Measurements from ENCODE around the gene ATP9A.

The ATP9A gene

DNA sequence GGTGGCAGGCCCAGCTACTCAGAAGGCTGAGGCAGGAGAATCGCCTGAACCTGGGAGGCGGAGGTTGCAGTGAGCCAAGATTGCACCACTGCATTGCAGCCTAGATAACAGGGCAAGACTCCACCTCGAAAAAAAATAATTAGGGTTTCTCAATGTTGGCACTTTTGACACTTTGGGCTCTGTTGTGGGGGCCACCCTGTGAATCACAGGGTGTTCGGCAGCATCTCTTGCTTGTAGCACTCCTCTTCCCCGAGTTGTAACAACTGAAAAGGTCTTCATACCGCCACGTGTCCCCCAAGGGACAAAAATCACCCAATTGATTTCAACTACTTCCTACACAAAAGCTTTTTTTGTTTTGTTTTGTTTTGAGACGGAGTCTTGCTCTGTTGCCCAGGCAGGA lies 172.4 kb downstream of the ATP9A start:
- no peak for DNase-seq

DNA sequence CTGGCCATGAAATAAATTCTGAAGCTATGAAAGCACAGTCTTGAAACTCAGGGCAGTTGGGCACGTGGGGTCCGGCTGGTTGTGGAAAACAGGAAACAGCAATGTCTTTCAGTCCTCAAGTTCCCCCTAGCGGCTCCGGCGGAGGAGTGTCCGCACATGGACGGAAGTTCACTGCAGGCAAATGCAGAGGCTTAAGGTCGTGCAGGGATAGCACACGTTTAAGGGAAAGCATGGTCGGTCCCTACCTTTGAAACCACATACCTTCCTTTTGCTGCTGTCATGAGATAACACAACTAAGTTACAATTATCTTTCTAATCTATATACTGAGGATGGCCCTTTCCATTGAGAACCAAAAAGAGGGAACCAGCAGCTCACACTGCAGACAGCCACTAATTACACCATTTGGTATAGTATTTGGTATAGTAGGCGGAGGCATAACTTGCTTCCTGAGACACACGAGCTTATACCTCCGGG lies 173.1 kb downstream of the ATP9A start:
- peak; percentile 77 for DNase-seq

DNA sequence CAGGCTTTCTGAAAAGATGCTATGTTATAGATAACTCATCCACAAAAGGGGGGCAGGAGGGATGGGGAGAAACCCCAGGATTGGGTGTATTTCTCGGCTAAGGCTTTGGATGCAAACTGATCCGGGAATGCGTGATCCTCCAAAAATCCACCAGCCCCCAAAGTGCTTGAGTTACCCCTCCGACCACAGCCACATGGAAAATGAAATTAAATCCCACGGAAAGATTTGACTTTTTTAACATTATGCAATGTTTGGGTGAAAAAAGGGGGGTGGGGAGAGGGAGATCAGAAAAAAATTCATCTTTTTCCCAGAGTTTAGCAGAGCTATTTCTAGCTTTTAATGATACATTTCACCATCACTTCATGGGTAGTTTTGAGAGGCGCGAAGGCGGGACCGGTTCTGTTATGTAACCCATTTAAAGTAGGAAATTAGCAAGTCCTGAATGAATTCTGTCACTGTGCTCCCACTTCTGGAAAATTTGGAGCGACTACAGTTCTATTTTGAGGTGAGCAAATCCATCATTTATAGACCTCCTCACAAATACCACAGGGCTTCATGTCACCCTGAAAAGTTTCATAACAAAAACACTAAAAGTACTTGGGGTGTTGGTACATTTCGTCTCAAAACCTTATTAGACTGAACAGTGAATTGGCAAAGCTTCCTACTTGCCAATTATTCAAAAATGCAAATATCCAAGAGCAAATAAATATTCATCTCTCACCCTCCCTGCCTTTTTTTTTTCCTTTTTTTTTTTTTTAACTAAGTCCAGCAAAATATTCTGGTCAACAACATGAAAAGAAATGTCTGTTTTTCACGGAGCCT lies 173.7 kb downstream of the ATP9A start:
- no peak for DNase-seq

DNA sequence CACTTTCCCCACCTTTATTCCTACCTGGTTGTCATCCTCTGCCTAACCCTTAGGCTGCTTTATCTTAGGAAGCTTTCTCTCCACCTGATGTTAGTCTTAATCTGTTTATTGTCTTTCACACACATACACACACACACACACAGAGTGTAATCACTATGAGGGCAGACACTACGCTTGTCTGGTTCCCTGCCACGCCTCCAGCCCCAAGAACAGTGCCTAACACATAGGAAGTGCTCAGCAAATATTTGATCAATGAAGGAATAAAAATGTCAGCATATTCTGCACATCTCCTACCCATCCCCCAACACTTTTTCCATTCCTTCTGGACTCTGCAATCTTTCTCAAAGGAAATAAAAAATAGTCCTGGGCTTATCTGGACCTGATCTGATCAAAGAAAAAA lies 174.6 kb downstream of the ATP9A start:
- no peak for DNase-seq

DNA sequence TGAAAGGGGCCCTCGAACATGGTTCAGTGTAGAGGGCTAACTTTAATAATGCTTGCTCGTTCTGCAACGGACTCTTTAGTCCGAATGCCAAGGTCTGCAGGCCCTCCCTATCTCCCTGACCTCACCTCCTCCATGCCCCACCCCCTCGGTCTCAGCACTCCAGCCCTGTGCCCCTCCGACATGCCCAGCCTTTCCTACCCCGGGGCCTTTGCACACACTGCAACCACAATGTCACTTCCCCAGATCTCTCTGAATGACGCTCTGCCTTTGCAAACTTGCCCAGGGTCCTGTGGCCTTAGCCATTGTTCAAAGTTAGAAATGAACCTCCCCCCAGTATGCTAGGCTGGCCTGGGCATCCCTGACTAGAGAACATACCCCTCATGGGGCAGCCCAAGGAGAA lies 175.6 kb downstream of the ATP9A start:
- DNase-seq = no peak

DNA sequence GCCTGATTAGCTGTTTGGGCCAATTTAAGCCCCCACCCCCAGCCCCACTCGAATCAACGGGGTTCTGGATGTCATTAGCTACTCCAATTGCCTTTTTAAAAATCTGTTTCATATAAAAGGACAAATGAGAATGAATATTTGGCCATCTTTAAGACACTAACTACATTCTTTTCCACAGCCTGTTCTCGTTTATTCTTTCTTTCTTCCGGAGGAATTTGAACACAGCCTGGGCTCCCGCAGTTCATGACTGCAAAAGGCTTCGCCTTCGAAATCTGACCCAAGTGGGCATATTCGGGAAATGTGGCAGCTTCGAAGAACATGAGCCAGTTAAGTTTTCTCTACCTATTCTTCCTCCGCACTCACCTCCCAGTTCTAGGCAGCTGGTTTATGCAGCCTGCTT lies 176.3 kb downstream of the ATP9A start:
- no peak for DNase-seq

DNA sequence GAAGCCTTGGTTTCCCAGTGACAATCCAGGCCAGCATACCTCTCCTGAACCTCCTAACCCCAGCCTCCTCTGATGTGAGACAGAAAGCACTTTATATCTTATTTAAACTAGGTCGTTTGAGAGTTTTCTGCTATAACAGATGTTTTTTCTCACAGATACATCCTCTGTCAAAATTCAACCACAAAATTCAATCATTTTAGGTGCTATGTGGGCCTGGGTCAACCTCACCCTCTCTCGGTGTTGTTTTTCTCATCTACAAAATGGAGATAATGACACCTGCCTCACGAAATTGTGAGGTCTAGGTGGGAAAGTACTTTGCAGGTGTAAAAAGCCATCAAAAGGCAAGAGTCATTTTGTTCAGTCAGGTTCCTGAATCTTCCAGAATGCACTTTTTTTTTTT lies 179.4 kb downstream of the ATP9A start:
- DNase-seq = no peak

DNA sequence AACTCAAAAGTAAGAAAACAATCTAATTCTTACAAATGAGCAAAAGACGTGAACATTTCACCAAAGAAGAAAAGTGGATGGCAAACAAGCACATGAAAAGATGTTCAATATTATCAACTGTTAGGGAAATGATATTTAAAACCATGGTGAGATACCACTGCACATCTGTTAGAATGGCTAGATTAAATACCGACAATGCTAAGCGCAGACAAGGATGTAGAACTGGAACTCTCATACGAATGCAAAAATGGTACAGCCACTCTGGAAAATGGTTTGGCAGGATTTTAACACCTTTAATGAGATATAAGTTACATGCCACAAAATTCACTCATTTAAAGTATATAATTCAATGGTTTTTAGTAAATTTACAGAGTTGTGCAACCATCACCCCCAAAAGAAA lies 181.0 kb downstream of the ATP9A start:
- DNase-seq = no peak

DNA sequence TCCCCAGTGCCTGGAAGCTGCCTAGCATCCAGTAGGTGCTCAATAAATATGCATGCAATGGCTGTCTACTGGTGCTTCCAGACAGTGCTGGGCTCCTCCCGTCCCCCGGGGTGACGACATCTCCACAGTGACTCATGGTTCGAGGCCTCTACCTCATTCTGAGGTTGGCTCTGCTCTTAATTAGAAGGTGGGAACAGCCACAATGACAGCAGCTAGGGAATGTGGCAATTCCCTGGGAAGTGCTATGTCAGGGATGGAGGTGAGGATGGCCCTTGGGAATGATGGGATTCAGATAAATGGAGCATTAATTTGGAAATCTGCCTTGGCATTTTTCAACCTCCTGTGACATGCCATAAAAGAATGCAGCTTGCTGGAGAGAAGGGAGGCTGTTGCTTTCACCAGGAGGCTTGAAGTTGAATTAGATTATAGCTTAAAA lies 182.2 kb downstream of the ATP9A start:
- DNase-seq = no peak

DNA sequence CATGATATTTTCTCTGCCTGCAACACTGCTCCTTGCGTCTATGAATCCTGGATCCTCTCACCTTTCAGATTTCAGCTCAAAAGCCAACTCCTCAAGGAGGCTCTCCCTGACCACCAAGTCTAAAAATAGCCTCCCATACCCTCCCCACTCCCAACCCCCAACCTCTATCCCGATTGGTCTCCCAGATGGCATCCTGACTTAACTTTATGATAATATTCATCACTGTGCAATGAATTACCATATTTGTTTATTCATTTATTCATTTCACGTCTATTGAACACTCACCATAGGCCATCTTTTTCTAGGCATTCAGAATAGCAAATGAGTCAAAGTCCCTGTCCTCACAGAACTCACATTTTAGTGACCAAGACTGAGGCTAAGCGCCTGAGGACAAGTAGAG lies 183.0 kb downstream of the ATP9A start:
- no peak for DNase-seq

DNA sequence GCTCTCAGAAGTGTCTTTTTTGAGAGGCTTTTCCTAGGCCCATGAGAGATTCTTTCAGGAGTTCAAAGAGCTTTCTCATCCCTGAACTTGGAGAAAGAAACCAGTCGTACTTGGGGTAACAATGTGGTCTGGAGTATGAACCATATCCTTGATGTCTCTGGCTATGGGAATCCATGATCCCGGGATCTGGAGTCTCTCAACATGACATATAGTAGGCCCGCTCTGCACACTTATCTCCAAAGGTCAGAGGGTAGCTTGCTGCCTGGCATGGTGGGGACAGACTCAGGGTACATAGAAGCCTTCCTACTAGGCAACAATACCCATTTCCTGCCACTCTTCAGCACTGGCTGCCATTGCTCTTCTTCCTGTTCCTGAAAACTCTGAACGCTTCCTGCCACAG lies 183.5 kb downstream of the ATP9A start:
- no peak for DNase-seq

DNA sequence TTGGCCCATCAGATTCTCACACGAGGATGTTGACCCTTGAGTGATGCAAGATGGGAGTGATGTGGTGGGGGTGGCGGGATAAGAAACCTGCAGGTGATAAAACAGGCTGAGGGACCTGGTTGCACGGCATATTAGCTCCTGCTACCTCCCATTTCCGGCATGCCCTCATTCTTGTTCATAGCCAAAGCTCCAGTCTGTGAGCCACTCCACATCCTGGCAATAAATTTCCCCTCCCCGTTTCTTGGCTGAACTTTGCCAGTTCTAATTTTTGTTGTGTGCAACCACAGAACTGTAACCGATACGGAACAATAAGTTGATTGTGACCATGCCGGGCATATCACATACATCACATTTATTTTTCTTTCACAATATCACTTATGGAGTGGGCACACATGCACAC lies 184.1 kb downstream of the ATP9A start:
- DNase-seq = no peak

DNA sequence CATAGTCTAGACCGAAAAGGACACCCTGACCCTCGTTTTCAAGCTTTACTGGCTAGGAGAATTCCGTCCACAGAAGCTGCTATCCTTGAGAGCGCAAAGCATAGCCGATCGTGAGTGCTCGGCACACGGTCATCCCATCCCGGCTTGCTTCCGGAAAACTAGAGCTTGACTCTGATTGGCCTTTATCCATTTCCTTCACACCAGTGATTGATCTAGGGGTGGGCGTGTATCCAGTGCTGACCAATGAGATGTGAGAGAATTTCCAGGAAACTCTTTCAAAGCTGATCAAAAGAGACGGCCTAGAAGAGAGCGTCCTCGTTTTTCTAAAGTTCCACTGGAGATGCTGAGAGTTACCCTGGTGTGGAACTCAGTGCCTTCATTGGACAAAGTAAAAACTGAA lies 184.7 kb downstream of the ATP9A start:
- no peak for DNase-seq

DNA sequence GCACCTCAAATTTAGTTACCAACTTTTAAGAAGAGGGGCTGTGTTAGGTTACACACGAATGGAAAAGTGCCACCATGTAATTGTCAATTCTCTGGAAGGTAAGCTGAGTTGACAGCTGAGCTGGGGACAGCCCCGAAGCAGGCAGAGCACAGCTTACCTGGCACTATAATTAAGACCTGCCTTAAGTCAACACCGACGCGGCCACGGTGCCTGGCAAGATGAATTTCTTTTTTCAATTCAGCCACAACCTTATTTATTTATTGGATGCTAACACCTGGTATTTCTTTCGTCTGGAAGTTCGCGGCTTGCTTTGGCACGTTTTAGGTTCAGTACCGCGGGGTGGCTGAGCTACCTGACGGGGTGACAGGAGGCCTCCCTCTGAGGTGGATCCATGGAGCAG lies 185.1 kb downstream of the ATP9A start:
- DNase-seq = no peak

DNA sequence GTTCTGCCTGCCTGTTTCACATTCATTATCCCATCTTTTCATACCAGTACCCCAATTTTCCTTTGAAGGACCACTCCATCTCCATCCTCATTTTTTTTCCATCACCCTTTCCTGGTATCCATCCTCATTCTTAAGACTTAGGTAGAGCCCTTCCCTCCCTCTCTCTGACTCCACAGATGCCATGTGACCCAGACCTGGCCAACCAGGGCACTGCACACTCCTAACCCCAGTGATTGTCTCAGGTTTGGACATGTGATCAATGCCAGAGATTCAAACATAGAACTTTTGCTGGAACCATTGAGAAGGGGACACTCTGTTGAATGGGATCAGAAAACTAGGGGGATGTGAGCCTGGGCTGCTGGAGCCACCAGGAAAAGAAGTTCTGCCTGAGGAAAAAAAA lies 186.6 kb downstream of the ATP9A start:
- no peak for DNase-seq

DNA sequence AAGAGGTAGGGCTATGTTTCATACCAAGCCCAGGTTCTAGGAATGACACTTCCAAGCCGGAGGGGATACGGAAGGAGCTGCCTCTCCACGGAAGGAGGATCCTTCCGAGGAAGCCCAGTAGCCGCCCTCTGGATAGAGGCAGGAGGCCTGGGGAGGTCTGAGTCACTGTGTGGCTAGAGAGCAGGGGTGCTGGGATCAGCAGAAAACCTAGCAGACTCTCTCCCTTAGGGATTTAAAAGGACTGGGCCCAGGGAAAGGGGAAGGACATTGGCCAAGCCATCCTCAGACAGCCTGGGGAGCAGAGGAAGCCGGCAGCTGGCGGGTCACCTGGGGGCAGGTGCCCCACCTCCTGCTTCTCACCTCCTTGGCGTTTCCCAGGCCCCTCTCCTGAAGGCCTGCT lies 189.1 kb downstream of the ATP9A start:
- DNase-seq = no peak

DNA sequence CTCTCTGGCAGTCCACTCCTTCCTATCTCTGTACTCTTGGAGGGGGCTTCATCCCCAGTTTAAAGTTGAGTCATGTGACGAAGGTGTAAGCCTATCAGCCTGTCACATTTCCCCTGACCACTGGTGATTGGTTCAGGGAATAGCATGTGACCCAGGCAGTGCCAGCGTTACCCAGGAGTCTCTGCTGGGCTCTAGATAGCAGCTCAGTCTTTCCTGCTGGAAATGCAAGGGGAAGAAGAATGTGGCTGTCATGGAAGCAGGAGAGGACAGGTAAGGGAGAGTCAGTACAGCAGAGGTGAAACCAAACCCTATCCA lies 190.1 kb downstream of the ATP9A start:
- no peak for DNase-seq

DNA sequence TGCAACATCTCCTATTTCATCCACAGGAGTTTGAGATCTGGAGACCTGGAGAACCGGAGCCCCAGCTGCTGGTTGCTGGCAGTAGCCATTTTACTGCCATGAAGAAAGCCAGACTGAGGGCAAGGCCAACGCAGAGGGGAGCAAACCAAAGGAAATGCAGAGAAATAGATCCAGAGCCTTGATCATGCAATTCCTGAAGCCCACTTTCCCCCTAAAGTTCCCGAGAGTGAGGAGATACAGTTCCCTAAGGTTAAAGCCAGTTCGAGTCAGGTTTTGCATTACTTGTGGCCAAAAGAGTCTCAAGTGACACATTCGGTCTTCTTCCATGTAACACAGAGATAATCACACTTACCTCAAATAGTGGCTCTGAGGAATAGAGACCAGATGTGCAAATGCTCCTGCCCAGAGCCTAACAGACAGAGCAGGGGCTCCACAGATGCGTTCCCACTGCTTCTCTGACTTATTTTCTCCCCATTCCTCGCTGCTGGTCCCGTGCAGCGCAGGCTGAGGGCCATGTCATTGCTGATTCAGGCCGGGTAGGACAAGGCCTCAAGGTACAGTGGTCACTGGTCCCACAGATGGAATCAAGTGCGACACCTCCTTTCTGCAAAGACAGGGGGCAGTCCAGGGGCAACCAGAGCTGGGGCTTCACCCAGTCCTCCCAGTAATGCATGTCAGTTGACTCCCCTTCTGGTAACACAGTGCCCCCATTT lies 190.6 kb downstream of the ATP9A start:
- DNase-seq = no peak

DNA sequence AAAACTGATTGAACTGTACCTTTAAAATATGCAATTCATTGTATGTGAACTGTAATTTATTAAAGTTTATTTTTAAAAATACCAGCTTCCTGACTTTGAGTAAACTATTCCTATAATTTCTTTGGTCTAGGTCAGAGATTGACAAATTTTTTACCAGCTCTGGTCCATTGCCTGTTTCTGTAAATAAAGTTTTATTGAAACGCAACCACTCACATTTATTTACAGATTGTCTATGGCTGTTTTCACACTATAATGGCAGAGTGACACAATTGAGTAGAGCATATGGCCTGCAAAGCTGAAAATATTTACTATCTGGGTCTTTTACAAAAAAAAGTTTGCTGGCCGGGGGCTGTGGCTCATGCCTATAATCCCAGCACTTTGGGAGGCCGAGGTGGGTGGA lies 192.7 kb downstream of the ATP9A start:
- DNase-seq = no peak

DNA sequence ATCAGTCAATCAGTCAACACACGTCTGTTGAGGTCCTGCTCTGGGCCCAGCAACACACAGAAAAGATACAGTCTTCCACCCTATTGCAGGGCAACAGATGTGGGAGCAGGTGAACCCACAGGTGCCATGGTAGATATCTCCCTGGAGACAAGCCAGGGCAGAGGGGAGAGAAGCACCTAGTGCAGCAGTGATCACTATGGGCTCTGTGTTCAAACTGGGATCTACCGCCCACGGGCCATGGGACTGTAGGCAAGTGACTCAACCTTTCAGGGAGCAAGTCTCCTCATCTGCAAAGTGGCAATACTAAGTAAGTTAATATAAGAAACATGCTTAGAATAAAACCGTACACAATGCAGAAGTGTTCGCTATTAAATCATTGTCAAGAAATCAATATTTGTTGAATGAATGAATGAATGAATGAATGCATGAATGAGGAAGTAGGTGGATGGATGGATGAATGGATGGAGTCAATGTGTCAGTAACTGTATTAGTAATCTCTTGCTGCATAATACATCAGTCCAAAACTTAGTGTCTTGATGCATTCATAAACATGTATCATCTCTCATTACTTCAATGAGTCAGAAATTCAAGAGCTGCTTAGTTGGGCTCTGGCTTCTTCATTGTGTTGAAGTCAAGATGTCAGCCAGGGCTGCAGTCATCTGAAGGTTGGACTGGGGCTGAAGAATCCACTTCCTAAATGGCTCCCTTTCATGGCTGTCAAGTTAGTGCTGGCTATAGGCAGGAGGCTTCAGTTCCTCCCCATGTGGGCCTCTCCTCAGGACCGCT lies 193.7 kb downstream of the ATP9A start:
- DNase-seq = no peak

DNA sequence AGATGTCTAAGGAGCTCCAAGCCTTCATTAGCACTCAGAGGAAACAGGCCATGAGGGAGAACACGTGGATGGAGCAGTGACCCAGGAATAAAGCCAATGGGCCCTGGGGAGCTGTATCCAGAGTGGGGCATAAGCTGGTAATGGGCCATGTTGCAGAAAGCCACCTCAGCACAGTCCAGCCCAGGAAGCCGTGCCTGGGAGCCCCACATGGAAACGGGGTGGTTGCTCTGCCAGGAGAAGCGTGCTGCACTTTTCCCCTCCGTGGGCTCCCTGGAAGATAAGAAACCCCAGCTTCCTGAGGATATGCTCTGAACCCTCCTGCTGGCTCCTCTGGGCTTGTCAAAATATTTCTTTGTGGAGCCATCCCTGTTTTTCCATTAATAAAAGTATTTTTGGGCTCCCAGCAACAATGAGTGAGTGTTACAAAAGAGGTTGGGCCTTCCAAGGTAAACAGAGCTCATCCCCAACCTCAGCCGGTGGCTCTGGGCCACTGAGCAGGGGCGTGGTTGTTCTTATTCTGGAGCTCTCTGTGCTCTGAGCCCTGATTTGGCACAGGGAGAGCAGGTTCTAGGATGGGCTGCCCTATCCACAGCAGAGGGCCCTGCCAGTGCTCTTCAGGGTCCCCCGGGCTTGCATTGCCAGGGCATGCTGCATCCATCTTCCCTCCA lies 194.5 kb downstream of the ATP9A start:
- no peak for DNase-seq

DNA sequence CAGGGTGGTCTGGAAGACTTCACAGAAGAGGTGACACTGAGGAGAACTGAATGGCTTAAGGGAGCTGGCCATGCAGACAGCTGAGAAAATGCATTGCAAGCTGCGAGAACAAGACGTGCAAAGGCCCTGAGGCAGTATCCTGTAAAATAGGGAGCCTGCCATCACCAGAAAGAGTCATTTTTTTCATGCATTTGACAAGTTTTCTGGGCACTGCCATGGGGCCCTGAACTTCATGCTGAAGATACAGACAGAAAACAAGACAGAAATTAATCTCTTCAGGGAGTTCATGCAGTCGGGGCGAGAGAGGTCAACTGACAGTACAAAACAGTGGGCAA lies 196.8 kb downstream of the ATP9A start:
- DNase-seq = no peak

DNA sequence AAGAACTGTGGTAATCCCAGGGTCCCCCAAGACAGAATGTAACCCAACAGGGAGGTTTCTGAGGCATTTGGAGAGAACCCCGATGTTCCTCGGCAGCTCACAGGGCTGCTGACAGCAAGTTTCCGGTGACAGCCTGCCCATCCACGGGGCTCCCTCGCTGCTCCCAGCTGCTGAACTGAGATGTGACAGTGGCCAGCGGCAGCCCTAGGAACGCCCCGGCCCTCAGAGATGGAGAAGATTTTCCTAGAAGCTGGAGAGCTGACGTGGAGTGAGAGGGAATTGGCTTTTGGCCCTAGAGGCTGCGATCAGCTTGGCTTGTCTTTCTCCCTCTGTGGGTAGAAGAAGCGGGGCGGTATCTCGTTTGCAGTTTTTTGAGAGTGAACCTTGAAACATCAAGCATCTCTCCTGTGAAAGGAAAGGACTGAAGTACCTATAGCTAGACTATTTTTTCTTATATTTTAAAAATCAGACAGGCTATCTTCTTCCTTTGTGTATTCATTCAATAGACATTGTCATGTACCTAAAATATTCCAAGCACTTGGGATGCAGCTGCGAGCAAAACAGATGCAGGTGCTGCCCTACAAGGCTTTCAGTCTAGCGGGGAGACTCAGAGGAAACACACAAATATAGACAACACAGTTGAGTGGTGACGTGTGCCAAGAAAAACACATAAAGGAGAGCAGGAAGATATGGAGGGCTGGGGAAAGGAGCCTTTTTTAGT lies 197.3 kb downstream of the ATP9A start:
- no peak for DNase-seq
